ENCODE measurements around the gene ALAS1.
A peak's percentile ranks its signal among the peaks of the same experiment; 100 is the strongest.
"Not testable (repeated sequence)": the region's sequence is repeated elsewhere in the genome, so short reads cannot be mapped to it uniquely, and the experiment has no call there.

The ALAS1 gene

DNA sequence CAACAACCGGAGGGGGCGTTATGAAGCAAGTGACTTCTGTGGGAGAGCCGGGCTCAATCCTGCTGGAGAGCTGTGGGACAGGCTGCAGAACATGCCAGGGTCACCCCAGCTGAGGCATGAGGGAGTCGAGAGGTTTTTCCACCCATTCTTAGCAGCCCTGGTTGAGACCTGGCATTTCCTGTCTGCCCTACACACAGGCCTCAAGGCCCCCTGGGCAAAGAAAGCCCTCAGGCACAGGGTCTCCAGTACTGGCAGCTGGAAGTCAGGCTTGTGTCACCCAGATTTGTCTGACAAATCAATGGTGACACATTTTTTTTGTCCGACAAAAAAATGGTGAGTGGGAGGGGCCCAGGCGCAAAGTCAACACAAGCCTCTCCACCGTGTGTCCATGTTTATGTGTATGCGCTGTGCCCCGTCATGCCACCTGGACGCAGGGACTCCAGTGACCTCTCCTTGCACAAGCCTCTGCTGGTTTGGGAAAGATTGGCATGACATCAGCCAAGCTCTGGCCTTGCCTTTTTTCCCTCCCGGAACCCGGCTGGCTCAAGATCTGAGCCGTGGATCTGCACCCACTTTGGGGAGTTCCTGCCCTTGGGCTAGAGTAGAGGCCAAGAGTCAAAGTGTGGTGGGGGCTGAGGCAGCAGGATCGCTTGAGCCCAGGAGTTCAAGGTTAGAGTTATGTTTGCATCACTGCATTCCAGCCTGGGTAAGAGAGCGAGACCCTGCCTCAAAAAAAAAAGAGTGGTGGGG, 20.8 kb upstream of the ALAS1 start:
- no peak for DNase-seq

DNA sequence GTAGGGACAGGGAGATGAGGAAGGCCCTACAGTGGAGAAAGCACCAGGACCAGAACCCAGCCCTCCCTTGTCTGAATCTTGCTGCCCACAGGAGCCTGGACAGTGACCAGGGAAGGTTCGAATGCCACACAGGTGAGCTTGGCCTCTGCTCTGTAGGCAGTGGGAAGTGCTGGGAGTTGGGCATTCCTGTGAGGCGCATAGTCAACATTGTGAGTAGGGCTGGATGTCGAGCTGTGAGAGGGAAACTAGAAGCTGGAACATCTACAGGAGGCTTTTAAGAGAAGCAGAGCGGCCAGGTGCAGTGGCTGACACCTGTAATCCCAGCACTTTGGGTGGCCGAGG, 20.3 kb upstream of the ALAS1 start:
- no peak for DNase-seq

DNA sequence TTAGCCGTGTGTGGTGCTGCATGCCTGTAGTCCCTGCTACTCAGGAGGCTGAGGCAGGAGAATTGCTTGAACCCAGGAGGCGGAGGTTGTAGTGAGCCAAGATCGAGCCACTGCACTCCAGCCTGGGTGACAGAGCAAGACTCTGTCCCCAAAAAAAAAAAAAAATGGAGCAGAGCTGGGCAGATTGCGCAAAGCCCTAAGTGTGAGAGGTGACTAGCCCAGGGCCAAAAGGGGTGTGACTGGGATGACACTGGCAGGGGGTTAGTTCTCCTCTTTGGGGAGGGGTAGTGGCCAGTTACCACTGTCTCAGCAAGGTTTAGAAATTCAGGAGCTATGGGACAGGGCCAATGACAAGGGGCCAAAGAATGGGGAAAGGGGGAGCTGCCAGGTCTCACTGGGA, 19.8 kb upstream of the ALAS1 start:
- DNase-seq = not testable (repeated sequence)

DNA sequence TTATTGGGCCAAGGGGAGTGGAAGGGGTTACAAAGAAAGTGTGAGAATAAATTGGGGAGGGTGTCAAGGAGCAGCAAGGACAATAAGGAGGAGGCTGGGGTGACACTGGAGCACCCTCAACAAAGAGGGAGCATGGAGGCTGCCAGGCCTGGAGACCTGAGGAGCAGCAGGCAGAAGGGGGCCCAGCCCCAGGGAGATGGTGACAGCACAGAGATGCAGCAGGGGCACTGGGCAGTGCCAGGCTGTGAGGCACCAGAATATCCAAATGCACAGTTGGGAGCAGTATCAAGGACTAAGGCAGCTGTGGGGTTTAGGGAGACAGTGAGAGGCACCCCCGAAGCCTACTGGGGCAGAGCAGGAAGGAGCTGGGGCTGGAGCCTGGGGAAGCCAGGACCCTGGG, 19.4 kb upstream of the ALAS1 start:
- DNase-seq = no peak

DNA sequence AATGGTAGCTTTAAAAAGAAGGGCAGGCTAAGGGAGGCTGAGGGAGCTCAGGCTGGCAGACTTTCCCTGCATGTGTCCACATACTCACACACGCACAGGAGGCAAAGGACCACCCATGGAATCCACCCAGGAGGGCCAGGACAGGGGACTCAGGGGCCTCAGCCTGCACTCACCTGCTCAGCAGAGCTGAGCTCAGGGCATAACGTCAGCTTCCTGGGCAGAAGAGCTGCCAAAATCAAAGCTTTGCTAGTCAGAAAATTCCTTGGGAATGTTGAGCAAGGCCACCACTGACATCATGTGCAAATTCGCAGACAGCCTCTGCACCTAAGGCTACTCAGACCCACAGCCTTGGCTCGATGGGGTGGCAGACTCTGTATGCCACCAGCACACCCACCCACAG, 16.4 kb upstream of the ALAS1 start:
- DNase-seq = no peak

DNA sequence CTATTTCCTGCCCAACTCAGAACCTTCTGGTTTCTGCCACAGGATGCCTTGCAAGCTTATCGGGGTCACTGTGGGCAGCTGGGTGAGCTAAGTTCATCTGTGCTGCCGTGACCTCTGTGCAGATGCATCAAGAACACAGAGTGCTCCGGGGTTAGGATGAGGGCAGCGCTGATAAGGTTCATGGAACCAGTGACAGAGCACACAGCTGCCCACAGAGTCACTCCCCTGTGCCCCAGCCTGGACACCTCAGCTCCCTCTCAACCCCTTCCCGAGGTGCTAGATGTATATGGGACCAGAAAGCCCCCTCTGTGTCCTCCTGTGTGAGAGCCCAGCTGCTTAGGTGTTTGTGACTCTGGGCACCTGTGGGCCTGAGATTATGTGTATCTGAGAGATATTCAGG, 15.8 kb upstream of the ALAS1 start:
- DNase-seq = no peak

DNA sequence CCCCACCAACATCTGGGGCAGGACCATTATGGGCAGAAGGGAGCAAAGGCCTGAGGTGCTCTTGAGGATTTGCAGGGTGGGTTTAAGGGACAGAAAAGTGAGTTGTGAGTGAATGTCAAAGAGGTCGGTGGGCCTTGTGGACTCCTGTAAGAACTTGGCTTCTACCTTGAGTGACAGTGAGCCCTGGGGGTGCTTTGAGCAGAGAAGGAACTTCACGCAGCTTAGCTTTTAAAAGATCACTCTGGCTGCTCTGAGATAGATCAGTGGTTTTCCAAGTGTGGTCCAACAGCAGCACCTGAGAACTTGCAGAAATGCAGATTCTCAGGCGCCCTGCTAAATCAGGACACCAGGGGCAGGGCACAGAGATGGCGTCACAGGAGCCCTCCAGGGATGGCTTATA, 15.3 kb upstream of the ALAS1 start:
- DNase-seq = no peak

DNA sequence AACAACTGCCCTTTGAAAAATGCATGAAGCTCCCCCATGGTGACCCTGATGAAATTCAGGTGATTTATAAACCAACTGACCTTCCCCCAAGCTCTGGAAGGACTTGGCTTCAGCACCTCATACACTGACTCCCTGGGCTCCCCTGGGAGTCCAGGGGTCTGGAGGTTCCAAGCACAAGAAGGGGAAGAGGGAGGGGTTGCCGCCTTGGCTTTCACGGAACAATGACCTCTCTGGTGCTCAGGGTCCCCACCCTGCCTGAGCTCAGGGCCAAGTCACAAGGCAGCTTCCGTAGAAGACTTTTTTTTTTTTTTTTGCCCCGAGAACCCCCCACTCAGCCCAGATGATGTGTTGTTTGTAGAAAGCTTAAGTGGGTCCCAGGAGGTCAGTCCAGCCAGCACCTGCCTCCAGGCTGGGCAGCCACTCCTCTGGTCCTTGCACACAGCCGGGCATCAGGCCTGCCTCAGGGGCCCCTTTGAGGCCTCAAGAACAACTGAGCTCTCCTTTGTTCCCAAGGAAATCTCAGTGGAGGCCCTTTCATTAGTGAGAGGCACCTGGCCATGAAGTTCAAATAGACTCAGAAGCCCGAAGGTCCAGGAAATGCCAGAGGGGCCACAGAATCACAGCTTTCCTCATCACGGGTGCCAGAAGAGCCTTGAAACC, 14.0 kb upstream of the ALAS1 start:
- DNase-seq = no peak

DNA sequence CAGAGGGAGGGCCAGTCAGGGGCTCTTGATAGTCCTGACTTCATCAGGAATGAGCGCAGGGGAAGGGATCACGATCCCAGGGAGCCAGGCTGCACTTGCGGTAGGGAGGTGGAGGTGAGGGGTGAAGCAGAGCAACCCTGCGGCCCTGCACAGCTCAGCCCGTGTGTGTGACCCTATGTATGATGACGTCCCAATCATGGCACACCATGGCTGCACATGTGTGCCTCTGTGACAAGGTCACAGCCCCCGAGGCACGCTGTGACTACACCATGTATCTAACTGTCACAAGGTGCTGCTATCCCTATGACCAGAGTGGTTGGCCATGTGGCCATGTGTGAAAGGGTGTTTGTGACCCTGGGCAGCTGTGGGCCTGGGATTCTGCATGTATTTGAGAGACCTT, 13.3 kb upstream of the ALAS1 start:
- DNase-seq = no peak

DNA sequence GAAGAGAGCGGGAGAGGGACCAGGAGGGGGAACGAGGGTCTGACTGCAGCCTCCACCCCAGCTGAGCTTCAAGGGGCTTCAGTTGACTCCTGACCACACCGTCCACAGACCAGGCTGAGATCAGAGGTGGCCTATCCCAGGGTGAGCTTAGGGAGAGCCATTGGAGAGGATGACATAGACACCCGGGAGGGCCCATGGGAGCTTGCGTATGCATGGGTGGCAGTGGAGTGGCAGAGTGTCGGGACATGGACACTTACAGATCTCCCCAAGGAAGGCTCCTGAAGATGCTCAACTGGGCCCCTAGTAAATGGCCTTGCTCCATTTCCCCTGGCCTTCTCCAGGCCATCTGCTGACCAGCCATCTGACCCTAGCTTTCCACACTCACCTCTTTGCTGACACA, 12.6 kb upstream of the ALAS1 start:
- DNase-seq = no peak

DNA sequence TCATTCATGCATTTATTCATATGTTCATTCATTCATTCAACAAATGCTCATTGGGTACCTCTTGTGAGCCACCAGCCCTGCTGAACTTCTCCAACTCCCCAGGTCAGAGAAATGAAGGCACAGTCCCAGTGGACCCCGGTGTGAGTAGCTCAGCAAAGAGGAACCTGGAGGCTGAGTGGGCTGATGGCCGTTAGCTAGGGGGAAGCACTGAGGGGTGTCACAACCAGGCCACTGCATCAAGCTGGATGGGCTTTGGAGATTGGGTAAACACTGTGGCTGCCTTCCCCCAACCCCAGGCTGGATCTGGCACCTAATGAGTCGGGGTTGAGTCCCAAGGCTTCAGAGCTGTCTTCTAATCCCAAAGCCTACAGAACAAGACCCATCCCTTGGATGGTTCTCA, 12.1 kb upstream of the ALAS1 start:
- no peak for DNase-seq

DNA sequence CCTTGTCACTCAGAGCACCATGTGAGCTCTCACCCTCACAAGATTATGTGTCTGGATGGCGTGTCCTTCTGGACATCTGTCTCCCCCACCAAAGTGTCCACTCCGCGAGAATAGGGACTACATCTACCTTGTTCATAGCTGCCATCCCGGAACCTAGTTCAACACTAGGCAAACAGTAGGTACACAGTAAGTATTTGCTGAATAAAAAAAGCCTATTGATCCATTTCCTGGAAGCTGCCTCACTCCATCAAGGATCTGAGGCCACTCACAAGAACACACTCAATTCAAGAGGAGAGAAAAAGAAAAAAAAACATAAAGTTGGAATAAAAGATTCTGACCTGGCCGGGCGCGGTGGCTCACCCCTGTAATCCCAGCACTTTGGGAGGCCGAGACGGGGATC, 11.2 kb upstream of the ALAS1 start:
- no peak for DNase-seq

DNA sequence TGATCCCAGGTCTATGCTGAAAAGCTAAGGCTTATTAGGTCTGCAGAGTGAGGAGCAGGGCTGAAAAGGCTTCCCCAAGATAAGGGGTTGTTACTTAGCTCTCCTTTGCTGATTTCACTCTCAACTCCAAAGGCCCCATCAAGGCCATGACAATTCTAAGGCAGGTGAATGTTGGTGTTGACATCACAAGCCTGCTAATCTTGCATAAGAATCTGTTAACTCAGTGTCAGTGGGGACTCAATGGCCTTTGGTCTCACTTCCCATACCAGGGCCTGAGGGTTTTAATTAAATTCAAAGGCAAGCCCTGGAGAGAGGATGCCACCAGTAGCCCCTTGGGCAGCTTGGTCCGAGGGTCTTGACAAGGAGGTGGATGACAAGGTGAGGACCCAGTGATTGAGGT, 9.4 kb upstream of the ALAS1 start:
- DNase-seq = no peak

DNA sequence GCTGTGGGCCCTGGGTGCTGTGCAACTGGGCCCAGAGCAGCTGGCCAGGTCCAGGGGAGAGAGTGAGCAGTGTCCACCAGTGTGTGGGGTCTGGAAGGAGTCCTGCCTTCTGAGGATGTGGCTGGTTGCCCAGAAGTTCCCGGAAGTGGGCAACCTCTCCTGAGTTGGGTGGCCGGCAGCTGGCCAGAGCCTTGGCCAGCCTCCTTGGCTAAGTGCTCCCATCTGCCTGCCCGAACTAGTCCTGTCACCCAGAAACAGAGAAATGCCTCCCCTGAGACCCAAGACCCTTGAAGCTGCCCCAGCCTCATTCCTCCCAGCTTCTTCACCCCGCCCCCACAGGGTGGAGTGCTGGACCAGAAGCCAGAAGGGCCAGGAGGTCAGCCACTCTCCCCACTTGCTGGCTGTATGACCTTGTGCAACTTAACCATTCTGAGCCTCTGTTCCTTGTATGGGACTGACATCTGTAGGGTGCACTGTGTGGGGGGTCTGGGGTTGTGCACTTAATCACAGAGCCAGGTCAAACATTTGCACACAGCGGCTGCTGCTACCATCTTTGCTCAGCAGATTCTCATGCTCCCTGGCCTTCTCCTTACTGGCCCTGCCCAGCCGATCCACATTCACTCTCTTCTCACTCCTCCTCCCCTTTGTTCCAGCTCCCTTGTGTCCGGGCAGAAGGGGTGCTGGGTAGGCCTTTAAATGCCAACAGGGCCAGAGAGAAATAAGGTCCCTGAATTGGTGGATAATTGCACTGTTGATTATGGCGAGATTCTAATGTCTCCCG, 7.5 kb upstream of the ALAS1 start:
- DNase-seq = peak in 52 of 58 donors; percentile 10 to 89 (median 60)

DNA sequence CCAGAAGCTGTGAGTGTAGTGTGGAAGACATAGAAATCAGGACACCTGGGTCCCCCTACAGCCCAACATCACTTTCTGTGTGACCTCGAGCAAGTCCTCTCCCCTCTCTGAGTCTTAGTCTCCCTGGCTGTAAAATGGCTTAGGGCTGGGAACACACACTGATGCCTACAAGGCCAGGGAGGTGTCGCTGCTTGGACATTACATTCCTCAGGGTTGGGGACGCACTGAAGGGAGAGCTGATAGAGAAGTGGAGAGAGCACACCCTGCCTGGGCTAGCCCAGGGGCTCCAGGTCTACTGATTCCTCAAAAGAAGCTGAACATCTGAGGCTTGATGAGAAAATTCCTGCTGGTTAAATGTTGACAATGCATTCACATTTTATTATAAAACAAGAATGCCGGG, 6.3 kb upstream of the ALAS1 start:
- no peak for DNase-seq

DNA sequence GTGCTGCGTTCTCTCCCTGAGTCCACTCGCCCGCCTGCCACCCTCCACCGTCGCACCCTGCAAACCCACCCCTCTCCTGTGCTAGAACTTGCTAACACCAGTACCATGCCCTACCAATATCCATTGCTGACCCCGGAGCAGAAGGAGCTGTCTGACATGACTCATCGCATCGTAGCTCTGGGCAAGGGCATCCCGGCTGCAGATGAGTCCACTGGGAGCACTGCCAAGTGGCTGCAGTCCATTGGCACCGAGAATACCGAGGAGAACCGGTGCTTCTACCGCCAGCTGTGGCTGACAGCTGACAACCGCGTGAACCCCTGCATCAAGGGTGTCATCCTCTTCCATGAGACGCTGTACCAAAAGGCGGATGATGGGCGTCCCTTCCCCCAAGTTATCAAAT, 4.9 kb upstream of the ALAS1 start:
- peak in 44 of 58 donors; percentile 10 to 93 (median 54) for DNase-seq

DNA sequence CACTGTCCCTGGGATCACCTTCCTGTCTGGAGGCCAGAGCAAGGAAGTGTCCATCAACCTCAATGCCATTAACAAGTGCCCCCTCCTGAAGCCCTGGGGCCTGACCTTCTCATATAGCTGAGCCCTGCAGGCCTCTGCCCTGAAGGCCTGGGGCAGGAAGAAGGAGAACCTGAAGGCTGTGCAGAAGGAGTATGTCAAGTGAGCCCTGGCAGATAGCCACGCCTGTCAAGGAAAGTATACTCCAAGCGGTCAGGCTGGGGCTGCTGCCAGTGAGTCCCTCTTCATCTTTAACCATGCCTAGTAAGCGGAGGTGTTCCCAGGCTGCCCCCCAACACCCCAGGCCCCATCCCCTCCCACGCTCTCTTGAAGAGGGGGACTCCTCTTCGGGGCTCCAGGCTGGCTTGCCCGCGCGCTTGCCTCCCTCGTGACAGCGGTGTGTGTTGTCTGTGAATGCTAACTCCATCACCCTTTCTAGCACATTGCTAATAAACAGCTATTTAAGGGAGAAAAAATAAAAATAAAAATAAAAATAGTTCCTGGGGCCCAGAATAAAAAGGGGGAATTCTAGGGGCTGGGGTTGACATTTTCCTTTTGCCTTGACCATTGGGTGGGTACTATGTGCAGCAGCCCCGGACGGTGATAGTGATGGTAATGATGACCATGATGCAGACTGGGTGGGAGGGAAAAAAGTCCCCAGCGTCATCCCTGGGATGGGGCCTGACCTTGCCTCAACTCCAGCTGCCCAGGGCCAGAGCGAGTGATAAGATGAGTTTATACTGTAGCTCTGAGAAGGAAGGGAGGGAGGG, 3.3 kb upstream of the ALAS1 start:
- DNase-seq = no peak

DNA sequence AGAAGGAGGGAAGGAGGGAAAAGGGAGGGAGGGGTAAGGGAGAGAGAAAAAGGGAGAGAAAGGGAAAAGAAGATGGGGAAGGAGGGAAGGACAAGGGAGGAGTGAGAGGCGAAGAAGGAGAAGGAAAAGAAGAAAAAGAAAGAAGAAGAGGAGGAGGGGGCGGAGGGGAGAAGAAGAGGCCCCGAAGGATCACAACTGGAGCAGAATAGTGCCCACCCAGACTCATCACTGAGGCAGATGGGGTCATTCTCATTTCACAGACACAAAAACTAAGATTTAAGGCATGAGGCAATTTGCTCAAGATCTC, 2.7 kb upstream of the ALAS1 start:
- no peak for DNase-seq

DNA sequence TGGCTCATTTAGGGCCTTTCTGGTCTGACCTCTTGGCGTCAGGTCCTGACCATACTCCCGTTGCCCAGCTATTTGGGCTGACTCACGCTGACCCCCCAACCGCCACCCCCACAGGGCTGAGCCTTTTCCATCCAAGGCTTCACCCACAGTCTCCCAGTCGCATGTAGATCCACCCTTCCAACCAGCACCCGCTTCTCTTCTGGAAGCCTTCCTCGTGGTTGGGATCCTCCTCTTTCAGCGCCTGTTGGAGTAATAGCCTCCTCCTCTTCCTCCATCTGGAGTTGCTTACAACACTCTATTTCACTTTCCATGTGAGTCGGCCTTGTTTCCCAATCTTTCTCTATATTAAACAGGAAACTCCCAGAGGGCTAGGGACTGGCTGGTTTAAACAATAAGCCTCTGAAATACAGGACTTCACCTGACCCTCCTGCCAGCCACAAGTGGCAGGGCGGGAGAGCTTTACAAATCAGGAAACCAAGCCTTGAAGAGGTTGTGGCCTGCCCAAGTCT, 2.1 kb upstream of the ALAS1 start:
- no peak for DNase-seq

DNA sequence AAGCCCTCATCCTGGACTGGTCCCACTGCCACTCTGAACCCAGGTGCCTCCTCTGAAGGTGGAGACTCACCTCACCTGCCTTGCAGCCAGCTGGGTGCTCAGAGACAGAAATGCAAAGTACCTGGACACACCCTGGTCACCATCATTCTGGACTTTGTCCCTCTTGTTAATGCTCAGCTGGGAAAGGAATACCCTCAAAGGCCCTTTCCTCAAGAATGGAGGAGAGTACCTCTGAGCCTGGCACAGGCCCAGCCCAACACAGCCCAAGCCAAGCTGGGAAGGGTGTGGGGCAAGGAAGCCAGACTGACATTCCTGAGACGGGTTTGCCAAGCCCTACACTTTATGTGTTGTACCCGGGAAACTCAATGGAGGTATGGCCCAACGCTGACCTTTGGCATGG, 983 bp upstream of the ALAS1 start:
- no peak for DNase-seq

DNA sequence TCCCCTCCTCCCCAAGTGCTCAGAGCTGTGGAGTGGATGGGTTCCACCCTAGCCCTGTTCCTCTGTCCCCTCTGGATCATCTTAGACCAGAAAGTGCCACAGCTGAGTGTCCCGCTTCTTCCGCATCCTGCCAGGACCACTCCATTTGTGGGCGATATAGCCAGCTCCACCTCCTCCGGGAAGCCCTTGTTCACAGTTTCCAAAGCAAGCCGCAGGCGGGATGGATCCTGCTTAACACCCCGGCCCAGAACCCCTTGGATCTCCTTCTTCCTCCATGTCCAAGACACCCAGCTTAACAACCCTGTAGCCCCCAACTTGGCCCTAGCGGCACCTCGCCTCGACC, 490 bp upstream of the ALAS1 start:
- peak in 1 of 58 donors; percentile 55 for DNase-seq

All from anterior cingulate cortex (tissue), 58 donors.